ENCODE results near the gene SETDB1.
A peak's percentile ranks its signal among the peaks of the same experiment; 100 is the strongest.

The SETDB1 gene

DNA sequence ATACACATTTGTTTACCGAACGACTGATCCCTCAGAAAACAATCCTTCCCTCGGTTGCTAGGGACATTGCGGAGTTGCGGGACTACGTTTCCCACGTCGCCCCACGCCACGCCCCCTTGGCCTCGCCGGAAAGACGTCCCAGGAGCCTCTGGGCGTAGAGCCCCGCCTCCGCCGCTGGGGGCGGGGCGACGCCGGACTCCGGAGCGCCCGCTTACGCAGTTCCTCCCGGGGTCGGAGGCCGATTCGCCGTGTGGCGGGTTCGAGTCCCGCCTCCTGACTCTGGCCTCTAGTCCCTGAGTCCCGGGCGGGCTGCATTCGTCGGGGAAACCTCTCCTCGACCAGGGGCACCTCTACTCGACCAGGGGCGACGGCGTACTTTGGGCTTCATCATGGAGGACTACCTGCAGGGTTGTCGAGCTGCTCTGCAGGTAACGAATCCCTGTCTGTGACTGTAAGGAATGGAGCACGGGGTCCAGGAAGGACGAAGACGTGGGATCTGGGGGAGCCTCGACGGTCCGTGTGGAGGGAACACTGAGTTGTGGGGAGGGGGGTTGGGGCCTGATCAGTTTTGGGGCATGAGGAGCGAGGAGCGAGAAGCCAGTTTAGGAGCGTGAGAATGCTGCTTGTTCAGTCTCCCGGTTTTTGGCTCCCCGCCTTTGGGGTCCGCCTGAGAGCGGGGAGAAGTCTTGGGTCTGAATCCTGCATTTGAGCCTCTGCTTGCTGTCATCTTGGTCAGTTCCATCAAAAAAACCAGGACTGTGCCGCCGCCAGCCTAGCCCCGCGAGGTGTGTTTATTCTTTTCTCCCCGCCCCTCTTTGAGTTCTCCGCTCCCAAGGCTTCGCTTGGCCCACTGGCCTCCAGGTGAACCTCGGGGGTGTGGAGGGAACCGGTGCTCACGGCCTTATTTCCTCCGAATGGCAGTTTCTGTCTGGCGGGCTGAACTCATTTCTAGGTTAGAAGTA lies 82.4 kb downstream of the SETDB1 start, which contains the start of gene PRUNE1 (continued):
- TF ChIP-seq ZNF138 (tag by site-specific recombination; IDR thresholded peaks at IDR 0.05; ENCODE audit: borderline replicate concordance): no peak
- TF ChIP-seq ZNF777 (tag by site-specific recombination; IDR thresholded peaks at IDR 0.05; ENCODE audit: borderline replicate concordance): peak; percentile 98
- no peak for TF ChIP-seq ZNF211 (tag by site-specific recombination; IDR thresholded peaks at IDR 0.05; ENCODE audit: low read depth)
- no peak for TF ChIP-seq ZNF433 (tag by site-specific recombination; IDR thresholded peaks at IDR 0.05; ENCODE audit: low read depth)
- no peak for TF ChIP-seq HOXA7 (CRISPR knock-in tag; IDR thresholded peaks at IDR 0.05; ENCODE audit: borderline replicate concordance)
- TF ChIP-seq, protein P1, sequence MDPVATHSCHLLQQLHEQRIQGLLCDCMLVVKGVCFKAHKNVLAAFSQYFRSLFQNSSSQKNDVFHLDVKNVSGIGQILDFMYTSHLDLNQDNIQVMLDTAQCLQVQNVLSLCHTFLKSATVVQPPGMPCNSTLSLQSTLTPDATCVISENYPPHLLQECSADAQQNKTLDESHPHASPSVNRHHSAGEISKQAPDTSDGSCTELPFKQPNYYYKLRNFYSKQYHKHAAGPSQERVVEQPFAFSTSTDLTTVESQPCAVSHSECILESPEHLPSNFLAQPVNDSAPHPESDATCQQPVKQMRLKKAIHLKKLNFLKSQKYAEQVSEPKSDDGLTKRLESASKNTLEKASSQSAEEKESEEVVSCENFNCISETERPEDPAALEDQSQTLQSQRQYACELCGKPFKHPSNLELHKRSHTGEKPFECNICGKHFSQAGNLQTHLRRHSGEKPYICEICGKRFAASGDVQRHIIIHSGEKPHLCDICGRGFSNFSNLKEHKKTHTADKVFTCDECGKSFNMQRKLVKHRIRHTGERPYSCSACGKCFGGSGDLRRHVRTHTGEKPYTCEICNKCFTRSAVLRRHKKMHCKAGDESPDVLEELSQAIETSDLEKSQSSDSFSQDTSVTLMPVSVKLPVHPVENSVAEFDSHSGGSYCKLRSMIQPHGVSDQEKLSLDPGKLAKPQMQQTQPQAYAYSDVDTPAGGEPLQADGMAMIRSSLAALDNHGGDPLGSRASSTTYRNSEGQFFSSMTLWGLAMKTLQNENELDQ (tag by site-specific recombination; IDR thresholded peaks at IDR 0.05; ENCODE audit: low read depth): no peak
- no peak for TF ChIP-seq ZNF354C (tag by site-specific recombination; IDR thresholded peaks at IDR 0.05; ENCODE audit: borderline replicate concordance, low read depth)
- TF ChIP-seq, protein P2, sequence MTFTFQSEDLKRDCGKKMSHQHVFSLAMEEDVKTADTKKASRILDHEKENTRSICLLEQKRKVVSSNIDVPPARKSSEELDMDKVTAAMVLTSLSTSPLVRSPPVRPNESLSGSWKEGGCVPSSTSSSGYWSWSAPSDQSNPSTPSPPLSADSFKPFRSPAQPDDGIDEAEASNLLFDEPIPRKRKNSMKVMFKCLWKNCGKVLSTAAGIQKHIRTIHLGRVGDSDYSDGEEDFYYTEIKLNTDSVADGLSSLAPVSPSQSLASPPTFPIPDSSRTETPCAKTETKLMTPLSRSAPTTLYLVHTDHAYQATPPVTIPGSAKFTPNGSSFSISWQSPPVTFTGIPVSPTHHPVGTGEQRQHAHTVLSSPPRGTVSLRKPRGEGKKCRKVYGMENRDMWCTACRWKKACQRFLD (tag by site-specific recombination; IDR thresholded peaks at IDR 0.05): no peak
- TF ChIP-seq CTCF (tag by site-specific recombination; IDR thresholded peaks at IDR 0.05): no peak; the same call in 1 of the 2 replicates
- TF ChIP-seq ZNF501 (tag by site-specific recombination; IDR thresholded peaks at IDR 0.05): peak; percentile 90
- no peak for TF ChIP-seq MZF1 (tag by site-specific recombination; IDR thresholded peaks at IDR 0.05; ENCODE audit: borderline replicate concordance)
- no peak for TF ChIP-seq ZNF701 (tag by site-specific recombination; IDR thresholded peaks at IDR 0.05)
- TF ChIP-seq, protein P3, sequence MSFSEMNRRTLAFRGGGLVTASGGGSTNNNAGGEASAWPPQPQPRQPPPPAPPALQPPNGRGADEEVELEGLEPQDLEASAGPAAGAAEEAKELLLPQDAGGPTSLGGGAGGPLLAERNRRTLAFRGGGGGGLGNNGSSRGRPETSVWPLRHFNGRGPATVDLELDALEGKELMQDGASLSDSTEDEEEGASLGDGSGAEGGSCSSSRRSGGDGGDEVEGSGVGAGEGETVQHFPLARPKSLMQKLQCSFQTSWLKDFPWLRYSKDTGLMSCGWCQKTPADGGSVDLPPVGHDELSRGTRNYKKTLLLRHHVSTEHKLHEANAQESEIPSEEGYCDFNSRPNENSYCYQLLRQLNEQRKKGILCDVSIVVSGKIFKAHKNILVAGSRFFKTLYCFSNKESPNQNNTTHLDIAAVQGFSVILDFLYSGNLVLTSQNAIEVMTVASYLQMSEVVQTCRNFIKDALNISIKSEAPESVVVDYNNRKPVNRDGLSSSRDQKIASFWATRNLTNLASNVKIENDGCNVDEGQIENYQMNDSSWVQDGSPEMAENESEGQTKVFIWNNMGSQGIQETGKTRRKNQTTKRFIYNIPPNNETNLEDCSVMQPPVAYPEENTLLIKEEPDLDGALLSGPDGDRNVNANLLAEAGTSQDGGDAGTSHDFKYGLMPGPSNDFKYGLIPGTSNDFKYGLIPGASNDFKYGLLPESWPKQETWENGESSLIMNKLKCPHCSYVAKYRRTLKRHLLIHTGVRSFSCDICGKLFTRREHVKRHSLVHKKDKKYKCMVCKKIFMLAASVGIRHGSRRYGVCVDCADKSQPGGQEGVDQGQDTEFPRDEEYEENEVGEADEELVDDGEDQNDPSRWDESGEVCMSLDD (tag by site-specific recombination; IDR thresholded peaks at IDR 0.05): peak; percentile 81
- TF ChIP-seq, protein P4, sequence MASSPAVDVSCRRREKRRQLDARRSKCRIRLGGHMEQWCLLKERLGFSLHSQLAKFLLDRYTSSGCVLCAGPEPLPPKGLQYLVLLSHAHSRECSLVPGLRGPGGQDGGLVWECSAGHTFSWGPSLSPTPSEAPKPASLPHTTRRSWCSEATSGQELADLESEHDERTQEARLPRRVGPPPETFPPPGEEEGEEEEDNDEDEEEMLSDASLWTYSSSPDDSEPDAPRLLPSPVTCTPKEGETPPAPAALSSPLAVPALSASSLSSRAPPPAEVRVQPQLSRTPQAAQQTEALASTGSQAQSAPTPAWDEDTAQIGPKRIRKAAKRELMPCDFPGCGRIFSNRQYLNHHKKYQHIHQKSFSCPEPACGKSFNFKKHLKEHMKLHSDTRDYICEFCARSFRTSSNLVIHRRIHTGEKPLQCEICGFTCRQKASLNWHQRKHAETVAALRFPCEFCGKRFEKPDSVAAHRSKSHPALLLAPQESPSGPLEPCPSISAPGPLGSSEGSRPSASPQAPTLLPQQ (tag by site-specific recombination; IDR thresholded peaks at IDR 0.05): peak; percentile 59; the same call in 1 of the 2 replicates
- no peak for TF ChIP-seq ZNF626 (tag by site-specific recombination; IDR thresholded peaks at IDR 0.05)
- no peak for TF ChIP-seq SALL2 (tag by site-specific recombination; IDR thresholded peaks at IDR 0.05; ENCODE audit: borderline replicate concordance)
- TF ChIP-seq OVOL3 (tag by site-specific recombination; IDR thresholded peaks at IDR 0.05): no peak
- TF ChIP-seq ZNF785 (tag by site-specific recombination; IDR thresholded peaks at IDR 0.05): peak; percentile 76; the same call in 1 of the 2 replicates
- TF ChIP-seq ZNF837 (tag by site-specific recombination; IDR thresholded peaks at IDR 0.05): no peak
- TF ChIP-seq ZNF37A (tag by site-specific recombination; IDR thresholded peaks at IDR 0.05): no peak
- no peak for TF ChIP-seq ZNF654 (tag by site-specific recombination; IDR thresholded peaks at IDR 0.05; ENCODE audit: low read depth)
- peak; percentile 51; the same call in 1 of the 2 replicates for TF ChIP-seq KLF8 (tag by site-specific recombination; IDR thresholded peaks at IDR 0.05)
- TF ChIP-seq KLF17 (tag by site-specific recombination; IDR thresholded peaks at IDR 0.05): peak; percentile 63
- no peak for TF ChIP-seq ZNF112 (tag by site-specific recombination; IDR thresholded peaks at IDR 0.05)
- peak; percentile 89 for TF ChIP-seq ZXDB (tag by site-specific recombination; IDR thresholded peaks at IDR 0.05)
- no peak for TF ChIP-seq ZNF394 (tag by site-specific recombination; IDR thresholded peaks at IDR 0.05; ENCODE audit: borderline replicate concordance)
- peak; percentile 21 for TF ChIP-seq ZNF24 (tag by site-specific recombination; IDR thresholded peaks at IDR 0.05)
- TF ChIP-seq ZNF19 (tag by site-specific recombination; IDR thresholded peaks at IDR 0.05; ENCODE audit: low read depth): no peak
- TF ChIP-seq ZFP69B (tag by site-specific recombination; IDR thresholded peaks at IDR 0.05): no peak

Measured in HEK293 (cell line).